Parathyroid adenoma (tissue), 2 donors: ENCODE measurements around the gene MGP.
A peak's percentile ranks its signal among the peaks of the same experiment; 100 is the strongest.

Source experiments
- H2AFZ ChIP-seq: fragments of 300-600 bp; sonication (generic); one replicate; pipeline ENCODE4 v1.7.0; 2017; ENCODE audit warnings: antibody characterized with exemption, mild to moderate bottlenecking
- H3K27ac ChIP-seq: fragments of 300-600 bp; sonication (generic); one replicate; pipeline ENCODE4 v1.7.0; 2017
- H3K27me3 ChIP-seq: fragments of 300-600 bp; sonication (generic); one replicate; pipeline ENCODE4 v1.7.0; 2017; ENCODE audit warnings: low read length; ENCODE audit not compliant: control insufficient read depth, insufficient read depth
- H3K36me3 ChIP-seq: fragments of 300-600 bp; sonication (generic); one replicate; pipeline ENCODE4 v1.7.0; 2017; ENCODE audit warnings: low read length; ENCODE audit not compliant: control insufficient read depth, insufficient read depth
- H3K4me1 ChIP-seq: fragments of 300-600 bp; sonication (generic); one replicate; pipeline ENCODE4 v1.7.0; 2017; ENCODE audit warnings: control low read depth
- H3K4me2 ChIP-seq: fragments of 300-600 bp; sonication (generic); one replicate; pipeline ENCODE4 v1.7.0; 2017; ENCODE audit warnings: low read length
- H3K4me3 ChIP-seq: fragments of 300-600 bp; sonication (generic); one replicate; pipeline ENCODE4 v1.7.0; 2017; ENCODE audit warnings: low read depth, low read length
- H3K79me2 ChIP-seq: fragments of 300-600 bp; sonication (generic); one replicate; pipeline ENCODE4 v1.7.0; 2017; ENCODE audit warnings: control low read depth
- H3K9ac ChIP-seq: fragments of 300-600 bp; sonication (generic); one replicate; pipeline ENCODE4 v1.7.0; 2017; ENCODE audit warnings: mild to moderate bottlenecking
- H3K9me3 ChIP-seq: fragments of 300-600 bp; sonication (generic); one replicate; pipeline ENCODE4 v1.7.0; 2017; ENCODE audit warnings: low read length; ENCODE audit not compliant: control insufficient read depth
- CTCF ChIP-seq: fragments of 300-600 bp; sonication (generic); IDR thresholded peaks from one replicate; pipeline ENCODE4 v1.7.0; 2017; ENCODE audit warnings: antibody characterized with exemption, mild to moderate bottlenecking
- donor health status: primary hyperparathyroidism.

Gene MGP

GRCh38 chr12:14890701-14891100, 5.0 kb upstream of the MGP start:
- Histone ChIP-seq H3K4me3 (no peak overlapping the region), H3K9me3 (no peaks in the 10 kb centered on the region), H2AFZ (no peak overlapping the region), H3K79me2 (no peaks in the 10 kb centered on the region), H3K36me3 (no peaks in the 10 kb centered on the region), H3K27ac (no peak overlapping the region), H3K27me3 (no peaks in the 10 kb centered on the region), H3K9ac (no peak overlapping the region), H3K4me2 (no peak overlapping the region), H3K4me1 (no peaks in the 10 kb centered on the region)
- TF ChIP-seq CTCF, result no peak

- H3K9me3 ChIP-seq, result no peaks in the 10 kb centered on the region
- H3K4me2 ChIP-seq, result no peak overlapping the region
- no peaks in the 10 kb centered on the region for H3K36me3 ChIP-seq
- no peaks in the 10 kb centered on the region for H3K79me2 ChIP-seq
- H3K27ac ChIP-seq, result no peak overlapping the region
- no peak overlapping the region for H2AFZ ChIP-seq
- H3K4me3 ChIP-seq, result no peak overlapping the region
- no peak overlapping the region for H3K9ac ChIP-seq
- no peaks in the 10 kb centered on the region for H3K27me3 ChIP-seq
- no peak for TF ChIP-seq CTCF
- H3K4me1 ChIP-seq, result no peaks in the 10 kb centered on the region
Observed at GRCh38 chr12:14886271-14886670, 617 bp upstream of the MGP start.

- H3K27ac ChIP-seq, result peak overlapping the region; percentile 33
Observed at GRCh38 chr12:14884458-14884878, 1.2 kb downstream of the MGP start.

GRCh38 chr12:14883686-14884085, 2.0 kb downstream of the MGP start:
- H3K9ac ChIP-seq, result no peak overlapping the region
- H3K4me3 ChIP-seq, result no peak overlapping the region
- no peaks in the 10 kb centered on the region for H3K79me2 ChIP-seq
- no peak overlapping the region for H2AFZ ChIP-seq
- TF ChIP-seq CTCF, result no peak
- no peaks in the 10 kb centered on the region for H3K36me3 ChIP-seq
- H3K4me1 ChIP-seq, result no peaks in the 10 kb centered on the region
- H3K4me2 ChIP-seq, result no peak overlapping the region
- no peaks in the 10 kb centered on the region for H3K9me3 ChIP-seq
- peak overlapping the region; percentile 33 for H3K27ac ChIP-seq
- H3K27me3 ChIP-seq, result no peaks in the 10 kb centered on the region

More at GRCh38 chr12:14884458-14884878, 1.2 kb downstream of the MGP start:
- Histone ChIP-seq H3K4me3 (peak overlapping the region; percentile 42), H3K4me2 (peak overlapping the region; percentile 52), H3K36me3 (no peaks in the 10 kb centered on the region), H3K9me3 (no peaks in the 10 kb centered on the region), H3K9ac (no peak overlapping the region), H3K27me3 (no peaks in the 10 kb centered on the region), H3K4me1 (no peaks in the 10 kb centered on the region), H2AFZ (peak overlapping the region; percentile 36), H3K79me2 (no peaks in the 10 kb centered on the region)
- TF ChIP-seq CTCF, result no peak

- no peak overlapping the region for H3K4me2 ChIP-seq
Observed at GRCh38 chr12:14880890-14881453, 4.7 kb downstream of the MGP start.

More at GRCh38 chr12:14880890-14881453, 4.7 kb downstream of the MGP start:
- no peaks in the 10 kb centered on the region for H3K79me2 ChIP-seq
- no peak overlapping the region for H3K27ac ChIP-seq
- H3K27me3 ChIP-seq, result no peaks in the 10 kb centered on the region
- no peak overlapping the region for H3K4me3 ChIP-seq
- no peak overlapping the region for H3K9ac ChIP-seq
- H2AFZ ChIP-seq, result no peak overlapping the region
- H3K9me3 ChIP-seq, result no peaks in the 10 kb centered on the region
- no peak for TF ChIP-seq CTCF
- H3K36me3 ChIP-seq, result no peaks in the 10 kb centered on the region
- H3K4me1 ChIP-seq, result no peaks in the 10 kb centered on the region
